Hepatocyte (in vitro differentiated cells): ENCODE data around the gene VRK1. TPM values are rescaled to one million over a fixed set of nuclear protein-coding genes. Genes with fewer than 3 reads are reported as not detected.

ENCODE experiments used
- DNase-seq: peaks from one replicate; pipeline ENCODE4 v3.0.0-alpha.2; 2016; ENCODE audit warnings: low spot score
- H2AFZ ChIP-seq: fragments of 200-600 bp; sonication (generic); 2 replicates; pipeline ENCODE4 v1.6.0; 2016; ENCODE audit warnings: antibody characterized with exemption, mild to moderate bottlenecking
- H3K27ac ChIP-seq: fragments of 200-600 bp; sonication (generic); 2 replicates; pipeline ENCODE4 v1.5.1; 2016; ENCODE audit warnings: mild to moderate bottlenecking
- H3K27me3 ChIP-seq: fragments of 200-600 bp; sonication (generic); 2 replicates; pipeline ENCODE4 v1.6.1; 2016
- H3K36me3 ChIP-seq: fragments of 200-600 bp; sonication (generic); replicated peaks from 2 replicates; pipeline ENCODE4 v1.5.1; 2016; ENCODE audit warnings: low read depth; ENCODE audit not compliant: insufficient read depth
- H3K4me1 ChIP-seq: fragments of 200-600 bp; sonication (generic); 2 replicates; pipeline ENCODE4 v1.5.1; 2016; ENCODE audit warnings: mild to moderate bottlenecking, moderate library complexity; ENCODE audit not compliant: insufficient read depth
- H3K4me2 ChIP-seq: fragments of 200-600 bp; sonication (generic); 2 replicates; pipeline ENCODE4 v1.6.0; 2016
- H3K4me3 ChIP-seq: fragments of 200-600 bp; sonication (generic); 2 replicates; pipeline ENCODE4 v1.5.1; 2016; ENCODE audit warnings: mild to moderate bottlenecking
- H3K79me2 ChIP-seq: fragments of 200-600 bp; sonication (generic); 2 replicates; pipeline ENCODE4 v1.6.0; 2017; ENCODE audit warnings: mild to moderate bottlenecking
- H3K9me2 ChIP-seq: fragments of 200-600 bp; sonication (generic); replicated peaks from 2 replicates; pipeline ENCODE4 v1.6.0; 2017; ENCODE audit warnings: mild to moderate bottlenecking; ENCODE audit not compliant: insufficient read depth
- H3K9me3 ChIP-seq: fragments of 200-600 bp; sonication (generic); 2 replicates; pipeline ENCODE4 v1.5.1; 2016; ENCODE audit warnings: low read depth, mild to moderate bottlenecking
- H4K20me1 ChIP-seq: fragments of 200-600 bp; sonication (generic); 2 replicates; pipeline ENCODE4 v1.6.0; 2016; ENCODE audit warnings: mild to moderate bottlenecking; ENCODE audit not compliant: insufficient read depth, poor library complexity, severe bottlenecking
- EZH2 ChIP-seq: fragments of 200-600 bp; sonication (generic); IDR thresholded peaks from 2 replicates; pipeline ENCODE4 v1.6.1; 2016; ENCODE audit warnings: antibody characterized with exemption, mild to moderate bottlenecking, borderline replicate concordance
- EZH2phosphoT487 ChIP-seq: fragments of 200-600 bp; sonication (generic); IDR thresholded peaks from one replicate; pipeline ENCODE4 v1.6.1; 2018; ENCODE audit warnings: antibody characterized with exemption, mild to moderate bottlenecking, low read depth, moderate library complexity; ENCODE audit not compliant: unreplicated experiment, severe bottlenecking
- WGBS: methylation state at CpG from one replicate; pipeline ENCODE4 v1.1.6; 2016; ENCODE audit warnings: low lambda C conversion rate; ENCODE audit errors: missing lambda C conversion rate; 5-methylcytosine and 5-hydroxymethylcytosine counted together
- polyA plus RNA-seq: library from polyadenylated mRNA; unstranded; fragments of >200 nt; fragmentation: Nextera tagmentation; extraction: Ambion mirVana; gene quantifications from 2 replicates; pipeline ENCODE4 v1.2.1, GENCODE V29; 2016
- total RNA-seq: library from RNA; depleted of rRNA; stranded (reverse); fragments of >200 nt; gene quantifications from 2 replicates; pipeline ENCODE4 v1.2.3, GENCODE V29; 2014
- TF ChIP-seq, protein P1 (sequence below): fragments of 200-600 bp; sonication (generic); IDR thresholded peaks from 2 replicates; pipeline ENCODE4 v1.5.1; 2016; ENCODE audit warnings: antibody characterized with exemption, mild to moderate bottlenecking; ENCODE audit not compliant: poor library complexity

Gene VRK1
- total and polyA plus RNA-seq, 2 experiments from 2014 or later, result 16.5 to 21.5 TPM

GRCh38 chr14:96806836-96807235 is 9.7 kb downstream of the VRK1 start:
- Histone ChIP-seq H3K4me3 (no peak overlapping the region), H3K9me3 (no peaks in the 10 kb centered on the region), H4K20me1 (no peaks in the 10 kb centered on the region), H3K36me3 (no peaks in the 10 kb centered on the region), H2AFZ (no peak overlapping the region), H3K4me1 (no peaks in the 10 kb centered on the region), H3K9me2 (no peaks in the 10 kb centered on the region), H3K4me2 (no peak overlapping the region), H3K27me3 (no peaks in the 10 kb centered on the region), H3K79me2 (peaks cover 74% of the 10 kb centered on the region), H3K27ac (no peak overlapping the region)
- peak; percentile 13 for DNase-seq
- TF ChIP-seq EZH2phosphoT487 (no peak), EZH2 (no peak)
- TF ChIP-seq, protein P1, sequence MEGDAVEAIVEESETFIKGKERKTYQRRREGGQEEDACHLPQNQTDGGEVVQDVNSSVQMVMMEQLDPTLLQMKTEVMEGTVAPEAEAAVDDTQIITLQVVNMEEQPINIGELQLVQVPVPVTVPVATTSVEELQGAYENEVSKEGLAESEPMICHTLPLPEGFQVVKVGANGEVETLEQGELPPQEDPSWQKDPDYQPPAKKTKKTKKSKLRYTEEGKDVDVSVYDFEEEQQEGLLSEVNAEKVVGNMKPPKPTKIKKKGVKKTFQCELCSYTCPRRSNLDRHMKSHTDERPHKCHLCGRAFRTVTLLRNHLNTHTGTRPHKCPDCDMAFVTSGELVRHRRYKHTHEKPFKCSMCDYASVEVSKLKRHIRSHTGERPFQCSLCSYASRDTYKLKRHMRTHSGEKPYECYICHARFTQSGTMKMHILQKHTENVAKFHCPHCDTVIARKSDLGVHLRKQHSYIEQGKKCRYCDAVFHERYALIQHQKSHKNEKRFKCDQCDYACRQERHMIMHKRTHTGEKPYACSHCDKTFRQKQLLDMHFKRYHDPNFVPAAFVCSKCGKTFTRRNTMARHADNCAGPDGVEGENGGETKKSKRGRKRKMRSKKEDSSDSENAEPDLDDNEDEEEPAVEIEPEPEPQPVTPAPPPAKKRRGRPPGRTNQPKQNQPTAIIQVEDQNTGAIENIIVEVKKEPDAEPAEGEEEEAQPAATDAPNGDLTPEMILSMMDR, result no peak
- 82% methylated on average over 3 of the region's 3 CpGs for WGBS

GRCh38 chr14:96808619-96809406 is 11.6 kb downstream of the VRK1 start:
- no peaks in the 10 kb centered on the region for H3K4me1 ChIP-seq
- TF ChIP-seq EZH2 (no peak), EZH2phosphoT487 (no peak)
- TF ChIP-seq, protein P1, result no peak
- no peak overlapping the region for H3K4me3 ChIP-seq
- peaks cover 64% of the 10 kb centered on the region for H3K79me2 ChIP-seq
- H3K4me2 ChIP-seq, result no peak overlapping the region
- no peaks in the 10 kb centered on the region for H3K9me3 ChIP-seq
- no peaks in the 10 kb centered on the region for H3K27me3 ChIP-seq
- 96% methylated on average over 4 of the region's 4 CpGs for WGBS
- no peaks in the 10 kb centered on the region for H3K36me3 ChIP-seq
- H2AFZ ChIP-seq, result no peak overlapping the region
- no peak for DNase-seq
- no peak overlapping the region for H3K27ac ChIP-seq
- no peaks in the 10 kb centered on the region for H3K9me2 ChIP-seq
- H4K20me1 ChIP-seq, result no peaks in the 10 kb centered on the region

GRCh38 chr14:96811265-96811664 is 14.1 kb downstream of the VRK1 start:
- no peaks in the 10 kb centered on the region for H3K9me3 ChIP-seq
- no peak overlapping the region for H3K4me3 ChIP-seq
- no peaks in the 10 kb centered on the region for H3K36me3 ChIP-seq
- no peaks in the 10 kb centered on the region for H3K4me1 ChIP-seq
- no peaks in the 10 kb centered on the region for H3K27me3 ChIP-seq
- no peak overlapping the region for H2AFZ ChIP-seq
- no peaks in the 10 kb centered on the region for H4K20me1 ChIP-seq
- H3K4me2 ChIP-seq, result no peak overlapping the region
- peaks cover 48% of the 10 kb centered on the region for H3K79me2 ChIP-seq
- H3K27ac ChIP-seq, result no peak overlapping the region
- DNase-seq, result no peak
- 61% methylated on average over 2 of the region's 2 CpGs for WGBS
- TF ChIP-seq EZH2 (no peak), EZH2phosphoT487 (no peak)
- TF ChIP-seq, protein P1, result no peak
- H3K9me2 ChIP-seq, result no peaks in the 10 kb centered on the region
